Small intestine (tissue), 7 donors: ENCODE measurements around the gene KCNIP3. TPM values are rescaled to one million over a fixed set of nuclear protein-coding genes. Genes with fewer than 3 reads are reported as not detected.
"Not testable (repeated sequence)": the region's sequence is repeated elsewhere in the genome, so short reads cannot be mapped to it uniquely, and the experiment has no call there.

Experiments
- DNase-seq, 2 donors: peaks; one replicate each; pipeline versions ENCODE4 v3.0.0 to v3.0.0-alpha.2; 2013
- FAIRE-seq: peaks from 2 replicates; lab custom pipeline; 2012; peaks lifted over from hg19 to GRCh38; lab: Jason Lieb, UNC
- H3K27ac ChIP-seq, 3 donors: one replicate each; pipeline ENCODE4 v1.5.1; 2013; ENCODE audit warnings: low read length in 2 of 3, mild to moderate bottlenecking in 2 of 3, control low read depth in 1 of 3, inconsistent platforms in 1 of 3, low read depth in 1 of 3, moderate library complexity in 1 of 3
- H3K27me3 ChIP-seq, 3 donors: one replicate each; pipeline ENCODE4 v1.6.1; 2013; ENCODE audit warnings: low read length in 3 of 3, inconsistent platforms in 1 of 3; ENCODE audit not compliant: control insufficient read depth in 3 of 3, insufficient read depth in 3 of 3
- H3K36me3 ChIP-seq, 3 donors: one replicate each; pipeline ENCODE4 v1.6.1; 2013; ENCODE audit warnings: low read length in 3 of 3, inconsistent platforms in 1 of 3, low read depth in 1 of 3, mild to moderate bottlenecking in 1 of 3, moderate library complexity in 1 of 3; ENCODE audit not compliant: control insufficient read depth in 3 of 3, insufficient read depth in 2 of 3
- H3K4me1 ChIP-seq, 3 donors: one replicate each; pipeline ENCODE4 v1.6.1; 2013; ENCODE audit warnings: low read length in 2 of 3, inconsistent platforms in 1 of 3, low read depth in 1 of 3, mild to moderate bottlenecking in 1 of 3, moderate library complexity in 1 of 3; ENCODE audit not compliant: control insufficient read depth in 3 of 3, insufficient read depth in 2 of 3
- H3K4me3 ChIP-seq, 3 donors: one replicate each; pipeline ENCODE4 v1.5.1; 2013; ENCODE audit warnings: low read length in 3 of 3, control low read depth in 1 of 3, inconsistent platforms in 1 of 3, low read depth in 1 of 3, mild to moderate bottlenecking in 1 of 3, moderate library complexity in 1 of 3
- H3K9me3 ChIP-seq, 2 donors: one replicate each; pipeline ENCODE4 v1.6.1; 2013; ENCODE audit warnings: low read depth in 1 of 2, low read length in 1 of 2; ENCODE audit not compliant: control insufficient read depth in 2 of 2, insufficient read depth in 1 of 2
- WGBS, 3 donors: extraction: QIAGEN DNeasy Blood & Tissue Kit; methylation state at CpG; one replicate each; pipeline ENCODE4 v1.1.7; 2013; 5-methylcytosine and 5-hydroxymethylcytosine counted together
- polyA plus RNA-seq, 4 donors: library from polyadenylated mRNA; stranded (reverse) in 3 of 4; unstranded in 1 of 4; fragments of 200-250 nt in 3 of 4; fragments of 120-200 nt in 1 of 4; gene quantifications; one replicate each; pipeline versions ENCODE4 v1.2.1 to v1.2.3, GENCODE V29; 2013
- donor health status: healthy with polysubstance abuse.
- donor health status: control.
- donor health status: control.
- donor health status: Bipolar disorder and iron deficiency.
- donor health status: healthy.

The KCNIP3 gene
- polyA plus RNA-seq, 4 donors = 1.4 to 3.8 (median 2.1) TPM

DNA sequence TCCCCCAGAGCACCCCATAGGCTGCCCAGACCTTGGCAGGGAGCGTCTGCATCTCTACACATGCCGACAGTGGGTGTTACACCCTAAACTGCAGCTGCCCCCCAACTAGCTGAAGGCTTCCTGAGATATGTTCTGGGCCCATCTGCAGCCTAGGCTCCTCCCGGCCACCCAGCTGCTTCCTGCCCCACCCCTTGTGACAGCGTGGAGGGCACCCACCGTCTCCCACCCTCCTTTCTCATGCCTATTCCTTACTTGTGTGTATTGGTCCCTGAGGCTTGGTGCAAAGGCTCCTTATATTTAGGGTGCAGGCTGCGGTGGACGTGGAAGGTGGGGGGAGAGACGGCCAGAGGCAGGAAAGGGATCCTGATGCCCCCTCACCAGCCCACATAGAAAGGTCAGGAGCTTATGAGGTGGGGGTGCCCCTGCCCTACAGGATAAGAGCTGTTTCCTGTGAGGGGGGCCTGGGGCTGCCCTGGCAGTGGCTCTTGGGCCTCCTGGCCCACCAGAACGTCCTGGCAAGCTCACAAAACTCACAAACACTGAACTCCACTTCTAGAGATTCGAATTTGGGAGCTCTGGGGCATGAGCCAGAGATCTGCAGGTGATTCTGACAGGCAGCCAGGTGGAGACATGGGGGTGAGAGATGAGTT, 30.2 kb upstream of the KCNIP3 start:
- 71 to 83% (median 77%) methylated on average over 10 of the region's 10 CpGs for WGBS, 3 donors
- FAIRE-seq (no peak), DNase-seq (no peak)
- Histone ChIP-seq H3K36me3 (no peaks in the 10 kb centered on the region), H3K4me1 (no peaks in the 10 kb centered on the region), H3K4me3 (no peak overlapping the region), H3K9me3 (no peaks in the 10 kb centered on the region), H3K27me3 (no peaks in the 10 kb centered on the region), H3K27ac (no peak overlapping the region)

DNA sequence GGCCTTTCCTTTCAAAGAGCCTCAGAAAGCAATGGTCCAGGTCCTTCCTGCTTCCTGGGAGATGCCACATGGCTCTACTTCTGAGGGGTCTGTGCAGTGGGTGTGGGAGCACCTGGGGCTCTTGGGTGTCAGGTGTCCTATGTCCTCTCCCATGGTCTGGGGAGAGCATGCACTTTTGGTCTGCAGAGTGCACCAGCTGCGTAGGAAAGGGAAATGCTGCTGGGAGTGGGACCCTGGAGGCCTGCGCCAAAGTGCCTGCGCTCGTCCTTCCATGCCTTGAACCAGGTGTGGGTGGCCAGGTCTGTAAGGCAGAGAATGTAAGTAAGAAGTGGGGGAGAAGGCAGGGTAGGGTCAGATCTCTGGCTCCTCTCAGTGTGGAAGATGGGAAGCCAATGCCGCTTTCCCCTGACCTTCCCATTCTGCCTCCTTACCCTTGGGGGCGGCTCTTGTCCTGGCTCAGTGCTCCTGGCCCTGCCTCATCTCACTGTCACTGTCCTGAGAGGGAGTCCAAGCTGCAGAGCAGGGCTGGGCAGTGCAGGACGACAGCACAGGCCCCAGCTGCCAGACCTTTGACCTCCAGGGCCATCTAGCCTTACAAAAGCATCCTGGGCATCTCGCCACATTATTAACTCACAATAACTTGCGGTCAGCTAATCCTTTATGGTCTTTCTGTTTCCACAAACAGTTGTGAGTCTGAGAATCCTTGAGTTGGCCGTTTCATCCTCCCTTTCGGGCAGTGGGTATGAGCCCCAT, 29.5 kb upstream of the KCNIP3 start:
- H3K27me3 ChIP-seq = no peaks in the 10 kb centered on the region
- H3K4me1 ChIP-seq = no peaks in the 10 kb centered on the region
- H3K4me3 ChIP-seq = no peak overlapping the region
- 62 to 72% (median 69%) methylated on average over 11 of the region's 11 CpGs for WGBS, 3 donors
- FAIRE-seq (no peak), DNase-seq (no peak)
- no peaks in the 10 kb centered on the region for H3K36me3 ChIP-seq
- H3K9me3 ChIP-seq = no peaks in the 10 kb centered on the region
- H3K27ac ChIP-seq = no peak overlapping the region

- 88 to 90% (median 88%) methylated on average over 13 of the region's 13 CpGs for WGBS, 3 donors
- Histone ChIP-seq H3K27ac (no peak overlapping the region), H3K27me3 (no peaks in the 10 kb centered on the region), H3K36me3 (no peaks in the 10 kb centered on the region), H3K9me3 (no peaks in the 10 kb centered on the region), H3K4me1 (no peaks in the 10 kb centered on the region), H3K4me3 (no peak overlapping the region)
- FAIRE-seq = no peak
- DNase-seq = no peak
Observed at GRCh38 chr2:95268211-95269035, 28.7 kb upstream of the KCNIP3 start.

GRCh38 chr2:95269036-95269680, 28.0 kb upstream of the KCNIP3 start:
- Histone ChIP-seq H3K9me3 (no peaks in the 10 kb centered on the region), H3K27ac (no peak overlapping the region), H3K27me3 (no peaks in the 10 kb centered on the region), H3K36me3 (no peaks in the 10 kb centered on the region), H3K4me1 (peaks cover 0 to 4% (median 0%) of the 10 kb centered on the region in 3 donors), H3K4me3 (no peak overlapping the region)
- no peak for FAIRE-seq
- 94 to 96% (median 95%) methylated on average over 10 of the region's 10 CpGs for WGBS, 3 donors
- DNase-seq = no peak

DNA sequence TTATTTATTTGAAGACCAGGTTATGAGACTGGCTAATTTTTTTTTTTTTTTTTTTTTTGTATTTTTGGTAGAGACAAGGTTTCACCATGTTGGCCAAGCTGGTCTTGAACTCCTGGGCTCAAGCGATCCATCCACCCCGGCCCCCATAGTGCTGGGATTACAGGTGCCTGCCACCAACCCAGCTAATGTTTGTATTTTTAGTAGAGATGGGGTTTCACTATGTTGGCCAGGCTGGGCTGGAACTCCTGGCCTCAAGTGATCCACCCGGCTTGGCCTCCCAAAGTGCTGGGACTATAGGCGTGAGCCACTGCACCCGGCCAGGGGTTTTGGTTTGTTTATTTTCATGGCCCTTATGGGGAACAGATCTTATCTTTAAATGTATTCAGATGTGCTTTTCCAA, 27.4 kb upstream of the KCNIP3 start:
- 91 to 93% (median 93%) methylated on average over 5 of the region's 5 CpGs for WGBS, 3 donors
- H3K36me3 ChIP-seq, DNase-seq, H3K27me3 ChIP-seq, FAIRE-seq, H3K9me3 ChIP-seq, H3K4me1 ChIP-seq, H3K27ac ChIP-seq, H3K4me3 ChIP-seq: not testable (repeated sequence)

DNA sequence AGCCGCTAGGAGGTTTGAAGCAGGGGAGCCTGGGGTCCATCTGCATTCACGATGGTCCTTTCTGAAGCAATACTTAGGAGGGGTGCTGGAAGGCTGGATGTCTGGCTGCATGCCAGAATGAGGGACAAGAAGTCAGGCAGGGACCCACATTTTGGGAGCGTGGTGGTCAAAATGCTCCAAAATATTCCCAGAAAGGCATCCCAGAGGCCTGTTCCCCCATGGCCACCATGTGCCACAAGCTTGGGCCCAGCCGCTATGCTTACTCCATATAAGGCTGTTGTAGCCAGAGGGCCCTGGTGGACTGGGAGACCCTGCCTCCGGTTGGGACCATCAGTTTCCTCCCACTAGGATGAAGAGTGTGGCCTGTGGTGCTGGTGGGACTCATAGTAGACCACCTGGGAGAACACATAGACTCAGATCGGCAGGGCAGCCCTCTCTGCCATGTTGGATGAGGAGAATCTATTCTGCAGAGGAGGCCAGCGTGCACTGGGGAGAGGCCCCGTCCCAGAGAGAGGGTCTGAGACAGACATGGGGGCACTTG, 26.5 kb upstream of the KCNIP3 start:
- 86 to 90% (median 88%) methylated on average over 8 of the region's 8 CpGs for WGBS, 3 donors
- H3K4me1 ChIP-seq = peaks cover 0 to 4% (median 0%) of the 10 kb centered on the region in 3 donors
- no peaks in the 10 kb centered on the region for H3K27me3 ChIP-seq
- no peak for FAIRE-seq
- H3K9me3 ChIP-seq = no peaks in the 10 kb centered on the region
- DNase-seq = no peak
- no peaks in the 10 kb centered on the region for H3K36me3 ChIP-seq
- no peak overlapping the region for H3K4me3 ChIP-seq
- no peak overlapping the region for H3K27ac ChIP-seq

- no peaks in the 10 kb centered on the region for H3K27me3 ChIP-seq
- DNase-seq (no peak), FAIRE-seq (no peak)
- no peaks in the 10 kb centered on the region for H3K36me3 ChIP-seq
- H3K27ac ChIP-seq = no peak overlapping the region
- H3K9me3 ChIP-seq = no peaks in the 10 kb centered on the region
- H3K4me3 ChIP-seq = no peak overlapping the region
- 68 to 88% (median 81%) methylated on average over 6 of the region's 6 CpGs for WGBS, 3 donors
- H3K4me1 ChIP-seq = peaks cover 0 to 4% (median 0%) of the 10 kb centered on the region in 3 donors
Observed at GRCh38 chr2:95271381-95271971, 25.7 kb upstream of the KCNIP3 start.
